HG03064 (cell line): ENCODE measurements around the gene NPRL2.

Source experiments
- ATAC-seq: cut with Tn5 transposase; IDR thresholded peaks from one replicate; pipeline ENCODE4 v1.9.1; 2021; ENCODE audit warnings: low read depth; ENCODE audit not compliant: unreplicated experiment

The NPRL2 gene

GRCh38 chr3:50350527-50351322 is at the start of gene NPRL2, which contains the start of gene CYB561D2:
Gene NPRL2, minus strand, starts transcription at chr3:50350775. Its CDS starts 123 bp downstream, at chr3:50350652.
Gene CYB561D2, plus strand, starts transcription at chr3:50350862. Its CDS starts 572 bp downstream, at chr3:50351434.
- ATAC-seq: peak; percentile 76

DNA sequence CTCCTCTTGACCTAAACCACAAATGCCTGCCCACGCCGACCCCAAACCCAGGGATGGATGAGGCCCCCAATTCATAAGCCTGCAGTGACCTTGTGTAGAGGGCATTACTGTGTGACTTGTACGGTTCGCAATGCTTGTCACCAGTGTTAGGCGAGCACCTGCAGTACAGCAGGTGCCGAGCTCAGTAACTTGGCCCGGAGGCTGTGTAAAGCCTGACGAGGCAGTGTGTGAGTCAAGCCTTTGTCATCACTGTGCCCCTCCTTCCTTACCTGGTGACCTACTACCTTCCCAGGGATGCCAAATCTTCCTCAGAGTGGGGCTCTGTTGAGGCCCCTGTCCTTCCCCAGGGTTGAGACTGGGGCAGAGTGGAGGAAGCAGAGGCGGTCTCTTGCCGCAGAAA is 45.9 kb upstream of the NPRL2 start:
- ATAC-seq: no peak

DNA sequence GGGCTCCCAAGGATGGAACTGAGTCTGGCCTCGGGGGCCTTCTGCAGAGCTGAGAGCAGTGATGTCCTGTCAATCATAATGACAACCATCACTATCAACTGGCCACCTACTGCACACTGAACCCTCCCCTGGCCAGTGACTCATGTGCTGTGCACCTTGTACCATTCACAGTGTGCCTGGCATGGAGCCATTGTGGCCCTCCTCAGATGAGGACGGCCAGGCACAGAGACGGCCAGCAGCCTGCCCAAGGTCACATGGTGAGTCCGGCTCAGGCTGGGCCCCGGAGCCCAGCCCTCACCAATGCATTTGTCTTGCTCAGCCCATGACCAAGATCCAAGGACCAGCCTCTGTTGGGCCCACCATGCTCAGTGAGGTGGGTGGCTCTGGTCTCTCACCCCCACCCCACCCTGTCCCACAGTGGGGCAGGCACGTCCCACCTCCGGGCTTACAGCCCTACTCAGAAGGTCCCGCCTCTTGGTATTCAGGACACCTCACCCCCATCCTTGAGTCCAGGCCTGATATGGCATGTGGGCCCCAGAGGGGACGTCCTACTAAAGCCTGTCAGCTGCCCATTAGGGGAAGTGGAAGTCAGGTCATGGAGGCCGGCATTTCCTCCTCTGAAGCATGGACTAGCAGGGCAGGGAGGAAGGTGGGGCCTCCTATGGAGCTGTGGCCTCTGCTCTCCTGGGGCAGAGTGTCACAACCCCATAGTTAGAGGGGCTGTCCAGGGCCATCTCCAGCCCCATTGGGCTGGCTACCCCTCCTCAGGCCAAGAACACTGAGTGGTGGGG is 44.7 kb upstream of the NPRL2 start:
- ATAC-seq: no peak

GRCh38 chr3:50393061-50393460 is 42.5 kb upstream of the NPRL2 start:
- no peak for ATAC-seq

- no peak for ATAC-seq
Measured at GRCh38 chr3:50392101-50392715, 41.6 kb upstream of the NPRL2 start.

DNA sequence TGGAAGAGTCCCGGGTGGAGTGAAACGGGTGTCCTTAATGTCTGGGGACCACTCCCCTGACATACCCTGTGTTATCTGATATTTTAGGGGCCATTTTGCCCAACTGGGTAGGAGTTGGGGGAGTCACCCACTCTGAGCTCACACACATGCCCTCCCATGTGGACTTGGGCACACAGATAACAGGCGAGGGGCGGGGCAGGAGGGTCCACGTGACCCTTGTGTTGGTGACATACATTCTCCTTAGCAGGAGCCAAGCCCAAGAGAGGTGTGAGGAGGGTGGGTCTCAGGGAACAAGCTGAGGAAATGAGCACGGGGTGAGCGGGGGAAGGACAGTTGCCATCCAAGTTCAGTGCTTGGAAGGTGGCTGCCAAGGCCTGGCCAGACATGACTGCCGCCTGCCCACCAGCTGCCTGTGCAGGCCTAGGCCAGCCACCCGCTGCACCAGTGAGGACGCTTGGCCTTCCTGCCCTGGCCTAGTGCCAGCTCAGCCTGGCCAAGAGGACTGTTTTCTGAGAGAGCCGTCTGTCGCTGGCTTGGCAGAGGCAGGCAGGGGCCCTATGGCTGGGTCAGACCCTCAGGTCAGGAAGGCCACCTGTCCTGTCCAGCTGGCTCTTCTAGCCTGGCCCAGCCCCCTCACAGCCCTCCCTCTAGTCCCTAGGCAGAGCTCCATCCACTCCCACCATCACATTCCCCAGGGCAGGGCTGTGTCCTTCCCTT is 40.1 kb upstream of the NPRL2 start:
- no peak for ATAC-seq

DNA sequence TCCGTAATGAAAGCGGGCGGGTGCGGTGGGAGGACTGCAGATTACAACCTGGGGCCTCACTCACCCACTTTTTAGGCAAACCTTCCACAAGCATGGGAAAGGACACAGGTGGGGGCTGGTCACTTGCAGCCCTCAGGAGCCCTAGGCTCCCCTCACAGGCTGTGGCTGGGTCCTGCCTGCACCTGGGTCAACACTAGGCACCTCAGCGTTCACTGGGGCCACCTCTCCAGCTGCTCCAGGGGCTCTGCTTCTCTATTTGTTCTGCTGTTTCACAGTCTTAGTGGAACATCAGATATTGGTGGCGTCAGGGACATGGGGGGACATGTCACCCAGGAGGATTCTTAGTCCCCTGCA is 38.8 kb upstream of the NPRL2 start:
- ATAC-seq: no peak

GRCh38 chr3:50388720-50389413 is 38.3 kb upstream of the NPRL2 start:
- ATAC-seq: no peak

DNA sequence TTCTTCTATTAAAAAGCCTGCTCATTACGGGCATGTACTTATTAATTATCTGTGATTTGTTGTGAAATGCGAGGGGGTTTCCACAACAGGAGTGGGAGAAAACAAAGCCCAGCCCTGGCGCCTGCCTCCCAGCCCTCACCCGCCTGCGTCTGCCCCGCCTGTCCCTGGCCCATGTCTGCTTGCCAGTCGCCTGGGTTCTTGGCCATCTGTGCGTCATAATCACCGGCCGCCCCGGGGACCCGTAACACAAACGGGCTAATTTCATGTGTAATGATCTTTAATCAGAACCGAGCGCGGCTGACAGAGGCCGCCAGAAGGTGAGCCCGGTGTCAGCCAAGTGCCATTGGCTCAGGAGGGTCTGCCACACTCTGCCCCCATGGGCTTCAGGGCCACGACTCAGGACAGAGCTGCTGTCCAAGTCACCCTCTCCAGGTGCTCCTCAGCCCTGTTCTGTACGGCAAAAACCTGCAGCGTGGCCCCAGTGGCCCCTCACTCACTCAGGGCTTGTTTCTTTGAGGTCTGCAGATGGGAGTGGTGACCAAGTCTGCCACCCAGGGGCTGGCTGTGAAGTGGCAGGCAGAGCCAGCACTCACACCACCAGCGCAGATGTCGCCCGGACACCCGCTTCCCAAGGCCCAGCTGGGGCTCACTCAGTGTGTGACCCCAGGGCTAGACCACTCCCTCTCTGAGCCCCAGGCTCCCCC is 37.6 kb upstream of the NPRL2 start:
- no peak for ATAC-seq

DNA sequence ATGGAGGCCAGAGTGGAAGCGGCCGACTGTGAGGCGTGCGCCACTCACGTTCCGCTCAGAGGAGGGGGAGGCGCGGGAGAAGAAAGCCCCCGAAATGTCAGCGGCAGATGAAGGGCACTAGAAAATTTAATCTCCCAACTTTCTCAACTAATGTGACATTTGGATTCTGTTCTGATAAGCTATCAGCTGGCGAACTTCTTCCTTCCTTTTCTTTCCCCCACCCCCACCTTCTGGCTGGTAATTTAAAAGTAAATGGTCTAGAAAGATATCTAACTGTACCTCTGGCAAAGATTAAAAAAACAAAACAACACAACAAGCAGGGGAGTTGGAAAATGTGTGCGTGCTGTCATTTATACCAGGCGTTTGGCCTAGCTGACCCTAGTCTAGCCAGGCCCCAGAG is 35.2 kb upstream of the NPRL2 start:
- no peak for ATAC-seq

- no peak for ATAC-seq
Measured at GRCh38 chr3:50383750-50384149, 33.2 kb upstream of the NPRL2 start.

- no peak for ATAC-seq
Measured at GRCh38 chr3:50382722-50383121, 32.1 kb upstream of the NPRL2 start.

- no peak for ATAC-seq
Measured at GRCh38 chr3:50381383-50381782, 30.8 kb upstream of the NPRL2 start.

GRCh38 chr3:50380405-50381085 is 30.0 kb upstream of the NPRL2 start:
- ATAC-seq: no peak

DNA sequence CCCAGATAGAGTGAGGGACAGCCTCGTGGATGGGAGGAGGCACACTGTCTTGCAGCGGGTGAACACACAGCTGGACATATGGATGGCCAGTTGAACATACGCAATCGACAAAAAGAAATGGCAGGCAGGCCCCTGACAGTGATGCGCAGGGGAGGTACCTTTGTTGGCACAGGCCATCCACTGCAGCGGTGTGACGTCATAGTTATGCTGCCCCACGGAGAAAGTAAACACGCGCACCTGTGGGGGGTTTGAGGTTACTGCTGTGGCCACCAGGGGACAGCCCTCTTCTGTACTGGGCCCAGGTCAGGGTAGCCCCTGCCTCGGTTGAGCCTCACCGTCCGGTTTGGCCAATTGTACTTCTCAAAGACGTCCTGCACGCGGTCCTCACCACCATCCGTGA is 28.2 kb upstream of the NPRL2 start:
- no peak for ATAC-seq

- ATAC-seq: no peak
Measured at GRCh38 chr3:50378024-50378423, 27.4 kb upstream of the NPRL2 start.

- ATAC-seq: no peak
Measured at GRCh38 chr3:50375258-50375931, 24.8 kb upstream of the NPRL2 start.
